ENCODE measurements around the gene LRPPRC. TPM values are rescaled to one million over a fixed set of nuclear protein-coding genes. Genes with fewer than 3 reads are reported as not detected.
A peak's percentile ranks its signal among the peaks of the same experiment; 100 is the strongest.

Gene LRPPRC
- total RNA-seq (2021) (220 to 253 TPM (median 228 TPM) in 3 replicates), Bru-seq, nascent RNA (percentile 95 among the genes with signal in this experiment)
- long read RNA-seq, experiment 1, full-length matches to known transcripts = 1,171 of 1,588 reads
- long read RNA-seq, experiment 1, partial matches to known transcripts = 211 of 1,588 reads
- long read RNA-seq, experiment 1, other reads (novel, unspliced or antisense) = 206 of 1,588 reads
- long read RNA-seq, experiment 2, full-length matches to known transcripts = 63 of 299 reads
- long read RNA-seq, experiment 2, partial matches to known transcripts = 123 of 299 reads
- long read RNA-seq, experiment 2, other reads (novel, unspliced or antisense) = 113 of 299 reads
- long read RNA-seq, experiment 3, full-length matches to known transcripts = 1 of 14 reads
- long read RNA-seq, experiment 3, partial matches to known transcripts = 11 of 14 reads
- long read RNA-seq, experiment 3, other reads (novel, unspliced or antisense) = 2 of 14 reads

DNA sequence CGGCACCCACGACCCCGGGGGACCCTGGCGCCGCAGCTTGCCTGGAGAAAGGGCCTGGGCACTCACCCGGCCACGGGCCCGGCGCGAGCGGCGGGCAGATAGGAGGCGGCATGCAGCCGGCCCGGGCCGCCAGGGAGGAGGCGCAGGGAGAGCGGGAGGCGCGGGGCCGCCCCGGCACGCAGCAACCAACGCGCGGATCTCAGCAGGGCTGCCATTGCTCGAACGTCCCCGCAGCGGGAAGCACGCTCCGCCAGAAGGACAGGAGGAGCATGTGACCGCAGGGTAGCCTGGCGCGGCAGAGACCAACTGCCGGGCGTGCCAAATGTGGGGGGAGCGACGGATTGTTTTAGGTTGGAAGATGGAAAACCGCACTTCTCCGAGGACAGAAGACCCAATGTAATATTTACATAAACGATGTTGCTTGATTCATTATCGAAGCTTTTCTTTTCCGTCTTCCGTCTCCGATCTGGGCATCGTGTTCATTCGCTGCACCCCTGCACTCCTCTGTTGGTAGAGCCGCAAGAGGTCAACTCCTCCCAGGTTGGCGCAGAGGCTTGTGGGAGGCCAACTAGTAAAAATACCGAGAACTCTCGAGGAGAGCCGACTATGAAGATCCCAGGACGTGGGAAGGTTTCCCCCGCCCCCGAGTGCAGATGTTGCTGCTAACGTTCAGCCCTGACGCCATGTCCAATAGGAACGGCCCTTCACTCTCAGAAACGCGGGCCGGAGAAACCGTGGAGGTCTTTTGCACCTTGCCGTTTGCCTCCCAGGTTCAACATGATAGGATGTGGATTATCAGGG lies at the start of gene LRPPRC:
Gene LRPPRC (minus strand): TSS at position 257 of the 801 bp plus-strand sequence. CDS start 42 bp downstream, at position 215.
- no peaks in the 10 kb centered on the region for H3K27me3 Mint-ChIP-seq (ENCODE audit: low read depth)
- no peaks in the 10 kb centered on the region for H3K9me3 Mint-ChIP-seq
- H3K36me3 Mint-ChIP-seq = peaks cover 36% of the 10 kb centered on the region
- ATAC-seq = peak; percentile 96
- peak within 1 kb of the TSS; percentile 92 for H3K4me3 Mint-ChIP-seq
- POLR2A ChIA-PET = interaction anchor here (0.6 kb wide), 1 partner anchor 189 kb away, joined by 3 read pairs; no protein-coding TSS in a partner anchor
- peak; percentile 89 for DNase-seq (ENCODE audit: low spot score)
- CTCF ChIA-PET = no interaction called here
- peak within 1 kb of the TSS; percentile 100 for H3K27ac Mint-ChIP-seq
- peaks cover 31% of the 10 kb centered on the region for H3K4me1 Mint-ChIP-seq
- no peak for TF ChIP-seq RELA (CRISPR knock-in tag; IDR thresholded peaks at IDR 0.05; ENCODE audit: borderline replicate concordance)
- TF ChIP-seq, protein P1, sequence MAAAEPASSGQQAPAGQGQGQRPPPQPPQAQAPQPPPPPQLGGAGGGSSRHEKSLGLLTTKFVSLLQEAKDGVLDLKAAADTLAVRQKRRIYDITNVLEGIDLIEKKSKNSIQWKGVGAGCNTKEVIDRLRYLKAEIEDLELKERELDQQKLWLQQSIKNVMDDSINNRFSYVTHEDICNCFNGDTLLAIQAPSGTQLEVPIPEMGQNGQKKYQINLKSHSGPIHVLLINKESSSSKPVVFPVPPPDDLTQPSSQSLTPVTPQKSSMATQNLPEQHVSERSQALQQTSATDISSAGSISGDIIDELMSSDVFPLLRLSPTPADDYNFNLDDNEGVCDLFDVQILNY (CRISPR knock-in tag; IDR thresholded peaks at IDR 0.05) = no peak; the same call in 1 of the 2 replicates
- TF ChIP-seq, protein P2, sequence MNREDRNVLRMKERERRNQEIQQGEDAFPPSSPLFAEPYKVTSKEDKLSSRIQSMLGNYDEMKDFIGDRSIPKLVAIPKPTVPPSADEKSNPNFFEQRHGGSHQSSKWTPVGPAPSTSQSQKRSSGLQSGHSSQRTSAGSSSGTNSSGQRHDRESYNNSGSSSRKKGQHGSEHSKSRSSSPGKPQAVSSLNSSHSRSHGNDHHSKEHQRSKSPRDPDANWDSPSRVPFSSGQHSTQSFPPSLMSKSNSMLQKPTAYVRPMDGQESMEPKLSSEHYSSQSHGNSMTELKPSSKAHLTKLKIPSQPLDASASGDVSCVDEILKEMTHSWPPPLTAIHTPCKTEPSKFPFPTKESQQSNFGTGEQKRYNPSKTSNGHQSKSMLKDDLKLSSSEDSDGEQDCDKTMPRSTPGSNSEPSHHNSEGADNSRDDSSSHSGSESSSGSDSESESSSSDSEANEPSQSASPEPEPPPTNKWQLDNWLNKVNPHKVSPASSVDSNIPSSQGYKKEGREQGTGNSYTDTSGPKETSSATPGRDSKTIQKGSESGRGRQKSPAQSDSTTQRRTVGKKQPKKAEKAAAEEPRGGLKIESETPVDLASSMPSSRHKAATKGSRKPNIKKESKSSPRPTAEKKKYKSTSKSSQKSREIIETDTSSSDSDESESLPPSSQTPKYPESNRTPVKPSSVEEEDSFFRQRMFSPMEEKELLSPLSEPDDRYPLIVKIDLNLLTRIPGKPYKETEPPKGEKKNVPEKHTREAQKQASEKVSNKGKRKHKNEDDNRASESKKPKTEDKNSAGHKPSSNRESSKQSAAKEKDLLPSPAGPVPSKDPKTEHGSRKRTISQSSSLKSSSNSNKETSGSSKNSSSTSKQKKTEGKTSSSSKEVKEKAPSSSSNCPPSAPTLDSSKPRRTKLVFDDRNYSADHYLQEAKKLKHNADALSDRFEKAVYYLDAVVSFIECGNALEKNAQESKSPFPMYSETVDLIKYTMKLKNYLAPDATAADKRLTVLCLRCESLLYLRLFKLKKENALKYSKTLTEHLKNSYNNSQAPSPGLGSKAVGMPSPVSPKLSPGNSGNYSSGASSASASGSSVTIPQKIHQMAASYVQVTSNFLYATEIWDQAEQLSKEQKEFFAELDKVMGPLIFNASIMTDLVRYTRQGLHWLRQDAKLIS (CRISPR knock-in tag; IDR thresholded peaks at IDR 0.05; ENCODE audit: borderline replicate concordance) = no peak
- peak; percentile 29; the same call in 1 of the 2 replicates for TF ChIP-seq CREM (CRISPR knock-in tag; IDR thresholded peaks at IDR 0.05)
- TF ChIP-seq SP1 (CRISPR knock-in tag; conservative IDR thresholded peaks at IDR 0.05) = peak; percentile 79
- TF ChIP-seq NR3C1 (CRISPR knock-in tag; conservative IDR thresholded peaks at IDR 0.05; ENCODE audit: low read depth) = no peak
- no peak for TF ChIP-seq OVOL2 (CRISPR knock-in tag; IDR thresholded peaks at IDR 0.05; ENCODE audit: borderline replicate concordance)
- TF ChIP-seq, protein P3, sequence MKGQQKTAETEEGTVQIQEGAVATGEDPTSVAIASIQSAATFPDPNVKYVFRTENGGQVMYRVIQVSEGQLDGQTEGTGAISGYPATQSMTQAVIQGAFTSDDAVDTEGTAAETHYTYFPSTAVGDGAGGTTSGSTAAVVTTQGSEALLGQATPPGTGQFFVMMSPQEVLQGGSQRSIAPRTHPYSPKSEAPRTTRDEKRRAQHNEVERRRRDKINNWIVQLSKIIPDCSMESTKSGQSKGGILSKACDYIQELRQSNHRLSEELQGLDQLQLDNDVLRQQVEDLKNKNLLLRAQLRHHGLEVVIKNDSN (CRISPR knock-in tag; IDR thresholded peaks at IDR 0.05) = peak; percentile 94
- TF ChIP-seq KAT7 (CRISPR knock-in tag; IDR thresholded peaks at IDR 0.05; ENCODE audit: borderline replicate concordance) = 0 out of 2 replicates have a peak, but pooled peaks have one; percentile 31
- TF ChIP-seq, protein P4, sequence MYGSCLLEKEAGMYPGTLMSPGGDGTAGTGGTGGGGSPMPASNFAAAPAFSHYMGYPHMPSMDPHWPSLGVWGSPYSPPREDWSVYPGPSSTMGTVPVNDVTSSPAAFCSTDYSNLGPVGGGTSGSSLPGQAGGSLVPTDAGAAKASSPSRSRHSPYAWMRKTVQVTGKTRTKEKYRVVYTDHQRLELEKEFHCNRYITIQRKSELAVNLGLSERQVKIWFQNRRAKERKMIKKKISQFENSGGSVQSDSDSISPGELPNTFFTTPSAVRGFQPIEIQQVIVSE (CRISPR knock-in tag; IDR thresholded peaks at IDR 0.05; ENCODE audit: borderline replicate concordance) = no peak
- TF ChIP-seq, protein P5, sequence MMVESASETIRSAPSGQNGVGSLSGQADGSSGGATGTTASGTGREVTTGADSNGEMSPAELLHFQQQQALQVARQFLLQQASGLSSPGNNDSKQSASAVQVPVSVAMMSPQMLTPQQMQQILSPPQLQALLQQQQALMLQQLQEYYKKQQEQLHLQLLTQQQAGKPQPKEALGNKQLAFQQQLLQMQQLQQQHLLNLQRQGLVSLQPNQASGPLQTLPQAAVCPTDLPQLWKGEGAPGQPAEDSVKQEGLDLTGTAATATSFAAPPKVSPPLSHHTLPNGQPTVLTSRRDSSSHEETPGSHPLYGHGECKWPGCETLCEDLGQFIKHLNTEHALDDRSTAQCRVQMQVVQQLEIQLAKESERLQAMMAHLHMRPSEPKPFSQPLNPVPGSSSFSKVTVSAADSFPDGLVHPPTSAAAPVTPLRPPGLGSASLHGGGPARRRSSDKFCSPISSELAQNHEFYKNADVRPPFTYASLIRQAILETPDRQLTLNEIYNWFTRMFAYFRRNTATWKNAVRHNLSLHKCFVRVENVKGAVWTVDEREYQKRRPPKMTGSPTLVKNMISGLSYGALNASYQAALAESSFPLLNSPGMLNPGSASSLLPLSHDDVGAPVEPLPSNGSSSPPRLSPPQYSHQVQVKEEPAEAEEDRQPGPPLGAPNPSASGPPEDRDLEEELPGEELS (CRISPR knock-in tag; IDR thresholded peaks at IDR 0.05) = peak; percentile 74
- TF ChIP-seq, protein P6, sequence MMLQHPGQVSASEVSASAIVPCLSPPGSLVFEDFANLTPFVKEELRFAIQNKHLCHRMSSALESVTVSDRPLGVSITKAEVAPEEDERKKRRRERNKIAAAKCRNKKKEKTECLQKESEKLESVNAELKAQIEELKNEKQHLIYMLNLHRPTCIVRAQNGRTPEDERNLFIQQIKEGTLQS (CRISPR knock-in tag; conservative IDR thresholded peaks at IDR 0.05) = no peak
- peak; percentile 86 for TF ChIP-seq ETV6 (CRISPR knock-in tag; IDR thresholded peaks at IDR 0.05)
- TF ChIP-seq MXD4 (CRISPR knock-in tag; IDR thresholded peaks at IDR 0.05; ENCODE audit: borderline replicate concordance) = no peak
- TF ChIP-seq, protein P7, sequence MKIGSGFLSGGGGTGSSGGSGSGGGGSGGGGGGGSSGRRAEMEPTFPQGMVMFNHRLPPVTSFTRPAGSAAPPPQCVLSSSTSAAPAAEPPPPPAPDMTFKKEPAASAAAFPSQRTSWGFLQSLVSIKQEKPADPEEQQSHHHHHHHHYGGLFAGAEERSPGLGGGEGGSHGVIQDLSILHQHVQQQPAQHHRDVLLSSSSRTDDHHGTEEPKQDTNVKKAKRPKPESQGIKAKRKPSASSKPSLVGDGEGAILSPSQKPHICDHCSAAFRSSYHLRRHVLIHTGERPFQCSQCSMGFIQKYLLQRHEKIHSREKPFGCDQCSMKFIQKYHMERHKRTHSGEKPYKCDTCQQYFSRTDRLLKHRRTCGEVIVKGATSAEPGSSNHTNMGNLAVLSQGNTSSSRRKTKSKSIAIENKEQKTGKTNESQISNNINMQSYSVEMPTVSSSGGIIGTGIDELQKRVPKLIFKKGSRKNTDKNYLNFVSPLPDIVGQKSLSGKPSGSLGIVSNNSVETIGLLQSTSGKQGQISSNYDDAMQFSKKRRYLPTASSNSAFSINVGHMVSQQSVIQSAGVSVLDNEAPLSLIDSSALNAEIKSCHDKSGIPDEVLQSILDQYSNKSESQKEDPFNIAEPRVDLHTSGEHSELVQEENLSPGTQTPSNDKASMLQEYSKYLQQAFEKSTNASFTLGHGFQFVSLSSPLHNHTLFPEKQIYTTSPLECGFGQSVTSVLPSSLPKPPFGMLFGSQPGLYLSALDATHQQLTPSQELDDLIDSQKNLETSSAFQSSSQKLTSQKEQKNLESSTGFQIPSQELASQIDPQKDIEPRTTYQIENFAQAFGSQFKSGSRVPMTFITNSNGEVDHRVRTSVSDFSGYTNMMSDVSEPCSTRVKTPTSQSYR (CRISPR knock-in tag; IDR thresholded peaks at IDR 0.05) = no peak
- no peak for TF ChIP-seq CREB1 (CRISPR knock-in tag; IDR thresholded peaks at IDR 0.05)
- TF ChIP-seq, protein P8, sequence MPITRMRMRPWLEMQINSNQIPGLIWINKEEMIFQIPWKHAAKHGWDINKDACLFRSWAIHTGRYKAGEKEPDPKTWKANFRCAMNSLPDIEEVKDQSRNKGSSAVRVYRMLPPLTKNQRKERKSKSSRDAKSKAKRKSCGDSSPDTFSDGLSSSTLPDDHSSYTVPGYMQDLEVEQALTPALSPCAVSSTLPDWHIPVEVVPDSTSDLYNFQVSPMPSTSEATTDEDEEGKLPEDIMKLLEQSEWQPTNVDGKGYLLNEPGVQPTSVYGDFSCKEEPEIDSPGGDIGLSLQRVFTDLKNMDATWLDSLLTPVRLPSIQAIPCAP (CRISPR knock-in tag; IDR thresholded peaks at IDR 0.05) = 0 out of 2 replicates have a peak, but pooled peaks have one; percentile 59
- TF ChIP-seq ZNF416 (CRISPR knock-in tag; IDR thresholded peaks at IDR 0.05) = 0 out of 2 replicates have a peak, but pooled peaks have one; percentile 69
- TF ChIP-seq, protein P9, sequence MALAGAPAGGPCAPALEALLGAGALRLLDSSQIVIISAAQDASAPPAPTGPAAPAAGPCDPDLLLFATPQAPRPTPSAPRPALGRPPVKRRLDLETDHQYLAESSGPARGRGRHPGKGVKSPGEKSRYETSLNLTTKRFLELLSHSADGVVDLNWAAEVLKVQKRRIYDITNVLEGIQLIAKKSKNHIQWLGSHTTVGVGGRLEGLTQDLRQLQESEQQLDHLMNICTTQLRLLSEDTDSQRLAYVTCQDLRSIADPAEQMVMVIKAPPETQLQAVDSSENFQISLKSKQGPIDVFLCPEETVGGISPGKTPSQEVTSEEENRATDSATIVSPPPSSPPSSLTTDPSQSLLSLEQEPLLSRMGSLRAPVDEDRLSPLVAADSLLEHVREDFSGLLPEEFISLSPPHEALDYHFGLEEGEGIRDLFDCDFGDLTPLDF (CRISPR knock-in tag; IDR thresholded peaks at IDR 0.05) = no peak
- TF ChIP-seq GABPB1 (CRISPR knock-in tag; IDR thresholded peaks at IDR 0.05) = peak; percentile 8; the same call in 1 of the 2 replicates
- TF ChIP-seq CBFB (CRISPR knock-in tag; IDR thresholded peaks at IDR 0.05; ENCODE audit: low read depth) = no peak
